ENCODE measurements around the gene RFWD3. TPM values are rescaled to one million over a fixed set of nuclear protein-coding genes. Genes with fewer than 3 reads are reported as not detected.

Gene RFWD3
- total RNA-seq, 1 donor from 2014 or later, result 43.8 TPM

DNA sequence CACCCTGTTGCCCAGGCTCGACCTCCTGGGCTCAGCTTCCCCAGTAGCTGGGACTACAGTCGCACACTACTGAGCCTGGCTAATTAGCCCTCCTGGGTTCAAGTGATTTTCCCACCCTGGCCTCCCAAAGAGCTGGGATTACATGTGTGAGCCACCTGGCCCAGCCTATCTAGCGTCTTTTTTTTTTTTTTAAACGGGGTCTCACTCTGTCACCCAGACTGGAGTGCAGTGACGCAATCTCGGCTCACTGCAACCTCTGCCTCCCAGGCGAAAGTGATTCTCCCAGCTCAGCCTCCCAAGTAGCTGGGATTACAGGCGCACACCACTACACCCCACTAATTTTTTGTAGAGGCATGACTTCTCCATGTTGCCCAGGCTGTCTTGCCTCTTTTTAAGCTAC is 93.1 kb downstream of the RFWD3 start:
- H3K27me3 Mint-ChIP-seq (ENCODE audit: unreplicated experiment), result peaks cover 7% of the 10 kb centered on the region
- H3K9me3 Mint-ChIP-seq (ENCODE audit: unreplicated experiment), result no peaks in the 10 kb centered on the region
- no peak overlapping the region for H3K27ac Mint-ChIP-seq (ENCODE audit: unreplicated experiment)
- no peak overlapping the region for H3K4me3 Mint-ChIP-seq (ENCODE audit: unreplicated experiment)
- no peaks in the 10 kb centered on the region for H3K4me1 Mint-ChIP-seq (ENCODE audit: unreplicated experiment)
- no peak for DNase-seq (ENCODE audit: low spot score)
- TF ChIP-seq, protein P1, sequence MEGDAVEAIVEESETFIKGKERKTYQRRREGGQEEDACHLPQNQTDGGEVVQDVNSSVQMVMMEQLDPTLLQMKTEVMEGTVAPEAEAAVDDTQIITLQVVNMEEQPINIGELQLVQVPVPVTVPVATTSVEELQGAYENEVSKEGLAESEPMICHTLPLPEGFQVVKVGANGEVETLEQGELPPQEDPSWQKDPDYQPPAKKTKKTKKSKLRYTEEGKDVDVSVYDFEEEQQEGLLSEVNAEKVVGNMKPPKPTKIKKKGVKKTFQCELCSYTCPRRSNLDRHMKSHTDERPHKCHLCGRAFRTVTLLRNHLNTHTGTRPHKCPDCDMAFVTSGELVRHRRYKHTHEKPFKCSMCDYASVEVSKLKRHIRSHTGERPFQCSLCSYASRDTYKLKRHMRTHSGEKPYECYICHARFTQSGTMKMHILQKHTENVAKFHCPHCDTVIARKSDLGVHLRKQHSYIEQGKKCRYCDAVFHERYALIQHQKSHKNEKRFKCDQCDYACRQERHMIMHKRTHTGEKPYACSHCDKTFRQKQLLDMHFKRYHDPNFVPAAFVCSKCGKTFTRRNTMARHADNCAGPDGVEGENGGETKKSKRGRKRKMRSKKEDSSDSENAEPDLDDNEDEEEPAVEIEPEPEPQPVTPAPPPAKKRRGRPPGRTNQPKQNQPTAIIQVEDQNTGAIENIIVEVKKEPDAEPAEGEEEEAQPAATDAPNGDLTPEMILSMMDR (IDR thresholded peaks at IDR 0.05; ENCODE audit: unreplicated experiment), result no peak
- no peaks in the 10 kb centered on the region for H3K36me3 Mint-ChIP-seq (ENCODE audit: low read depth, unreplicated experiment)

Other genes with a start within 250 kb of the RFWD3 start
- 0.26 TPM for gene CLEC18B, start 245.4 kb downstream of the RFWD3 start, total RNA-seq (ENCODE audit: unreplicated experiment)
- 153 TPM for gene GLG1, start 59.8 kb downstream of the RFWD3 start, total RNA-seq (ENCODE audit: unreplicated experiment)
- gene MLKL, start 34.0 kb upstream of the RFWD3 start, total RNA-seq (ENCODE audit: unreplicated experiment), result 12.3 TPM
- not detected for gene FA2H, start 107.9 kb upstream of the RFWD3 start, total RNA-seq (ENCODE audit: unreplicated experiment)